Esophagus muscularis mucosa (tissue), 4 donors: ENCODE results near the gene XYLT1. TPM values are rescaled to one million over a fixed set of nuclear protein-coding genes. Genes with fewer than 3 reads are reported as not detected.

Experiments used
- DNase-seq: peaks from one replicate; pipeline ENCODE4 v3.0.0-alpha.2; 2017; ENCODE audit errors: extremely low spot score
- H3K27ac ChIP-seq, 4 donors: fragments of 200-600 bp; sonication (generic); replicated peaks in 1 of 4; 1 replicate in 3 of 4; 2 replicates in 1 of 4; pipeline ENCODE4 v1.5.1; 2016 to 2019; ENCODE audit warnings: mild to moderate bottlenecking in 1 of 4
- H3K27me3 ChIP-seq, 4 donors: fragments of 200-600 bp; sonication (generic); one replicate each; pipeline versions ENCODE4 v1.5.1 to v1.6.0; 2016 to 2019
- H3K36me3 ChIP-seq, 4 donors: fragments of 200-600 bp; sonication (generic); one replicate each; pipeline ENCODE4 v1.5.1; 2016 to 2019
- H3K4me1 ChIP-seq, 4 donors: fragments of 200-600 bp; sonication (generic); one replicate each; pipeline ENCODE4 v1.5.1; 2016 to 2019
- H3K4me3 ChIP-seq, 4 donors: fragments of 200-600 bp; sonication (generic); 1 replicate in 2 of 4; 2 replicates in 2 of 4; pipeline ENCODE4 v1.5.1; 2016 to 2019; ENCODE audit warnings: mild to moderate bottlenecking in 4 of 4, moderate library complexity in 1 of 4
- H3K9me3 ChIP-seq, 4 donors: fragments of 200-600 bp; sonication (generic); 1 replicate in 3 of 4; 2 replicates in 1 of 4; pipeline ENCODE4 v1.5.1; 2016 to 2019
- CTCF ChIP-seq, 3 experiments: fragments of 200-600 bp in 2 of 3; fragments of 450-650 bp in 1 of 3; sonication (generic) in 2 of 3; IDR thresholded peaks; one replicate each; pipeline ENCODE4 v1.5.1; 2017 to 2019; ENCODE audit warnings: antibody characterized with exemption in 3 of 3, mild to moderate bottlenecking in 2 of 3, moderate library complexity in 1 of 3
- EP300 ChIP-seq: sonication (generic); formaldehyde crosslinking; IDR thresholded peaks from one replicate; pipeline ENCODE4 v1.6.1; 2017; ENCODE audit warnings: antibody characterized with exemption
- POLR2A ChIP-seq: fragments of 450-650 bp; IDR thresholded peaks from one replicate; pipeline ENCODE4 v1.6.1; 2017; ENCODE audit warnings: antibody characterized with exemption, moderate library complexity, mild to moderate bottlenecking, low read depth
- POLR2AphosphoS5 ChIP-seq, 2 donors: sonication (generic); formaldehyde crosslinking; IDR thresholded peaks; one replicate each; pipeline ENCODE4 v1.6.1; 2017; ENCODE audit warnings: antibody characterized with exemption in 2 of 2
- WGBS: methylation state at CpG from one replicate; pipeline ENCODE4 v1.1.5; 2018; 5-methylcytosine and 5-hydroxymethylcytosine counted together
- intact Hi-C: fragments of 100-400 bp; cut with DNase I; formaldehyde crosslinking; loops from one replicate; pipeline ENCODE4 v1.15.1; 2023
- total RNA-seq, 4 donors: library from RNA; depleted of rRNA; stranded (reverse); fragments of >200 nt; gene quantifications; one replicate each; pipeline versions ENCODE4 v1.1.0 to v1.2.1, GENCODE V29; 2016

The XYLT1 gene
- total RNA-seq, 4 donors from 2014 or later, result 25.2 to 57.1 (median 33.5) TPM

DNA sequence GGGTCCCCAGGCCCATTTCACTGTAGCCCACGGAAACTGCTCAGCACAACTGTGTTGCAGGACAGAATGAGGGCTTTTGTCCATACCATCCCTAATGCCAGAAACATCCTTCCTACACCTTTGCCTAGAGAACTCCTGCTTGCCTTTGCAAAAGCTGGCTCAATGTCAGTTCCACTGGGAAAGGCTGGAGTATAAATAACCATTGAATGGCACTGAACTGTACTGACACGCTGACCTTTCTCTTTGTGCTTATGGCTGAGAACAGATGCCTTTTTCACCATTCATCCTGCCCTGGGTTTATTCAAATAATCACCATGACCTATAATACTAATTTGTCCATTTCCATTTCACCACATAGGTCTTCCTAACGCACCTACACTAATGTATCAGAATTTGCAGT is 300.3 kb downstream of the XYLT1 start:
- intact Hi-C loops, result no loop called here
- WGBS, result 96% methylated on average over 3 of the region's 3 CpGs
- no peak for DNase-seq
- peaks cover 0 to 24% (median 5%) of the 10 kb centered on the region in 4 donors for H3K36me3 ChIP-seq
- H3K4me3 ChIP-seq, result no peak overlapping the region
- H3K27me3 ChIP-seq, result no peaks in the 10 kb centered on the region
- H3K9me3 ChIP-seq, result no peaks in the 10 kb centered on the region
- no peaks in the 10 kb centered on the region for H3K4me1 ChIP-seq
- H3K27ac ChIP-seq, result no peak overlapping the region
- TF ChIP-seq POLR2A (no peak), EP300 (no peak), CTCF (IDR thresholded peaks at IDR 0.05) (no peak), POLR2AphosphoS5 (IDR thresholded peaks at IDR 0.05) (no peak)

- H3K27ac ChIP-seq, result no peak overlapping the region
- no peaks in the 10 kb centered on the region for H3K9me3 ChIP-seq
- H3K4me1 ChIP-seq, result no peaks in the 10 kb centered on the region
- no peak overlapping the region for H3K4me3 ChIP-seq
- intact Hi-C loops, result no loop called here
- 90% methylated on average over 5 of the region's 5 CpGs for WGBS
- TF ChIP-seq EP300 (no peak), CTCF (IDR thresholded peaks at IDR 0.05) (no peak), POLR2A (no peak), POLR2AphosphoS5 (IDR thresholded peaks at IDR 0.05) (no peak)
- peaks cover 0 to 27% (median 5%) of the 10 kb centered on the region in 4 donors for H3K36me3 ChIP-seq
- no peaks in the 10 kb centered on the region for H3K27me3 ChIP-seq
- DNase-seq, result no peak
Measured at GRCh38 chr16:17168181-17168580, 302.6 kb downstream of the XYLT1 start.

GRCh38 chr16:17166095-17166494 is 304.7 kb downstream of the XYLT1 start:
- Histone ChIP-seq H3K4me1 (no peaks in the 10 kb centered on the region), H3K27ac (no peak overlapping the region), H3K36me3 (peaks cover 0 to 27% (median 6%) of the 10 kb centered on the region in 4 donors), H3K4me3 (no peak overlapping the region), H3K9me3 (no peaks in the 10 kb centered on the region), H3K27me3 (no peaks in the 10 kb centered on the region)
- 100% methylated on average over 1 of the region's 4 CpGs for WGBS
- TF ChIP-seq POLR2A (no peak), EP300 (no peak), CTCF (IDR thresholded peaks at IDR 0.05) (no peak), POLR2AphosphoS5 (IDR thresholded peaks at IDR 0.05) (no peak)
- intact Hi-C loops, result no loop called here
- DNase-seq, result no peak

GRCh38 chr16:17162560-17162959 is 308.2 kb downstream of the XYLT1 start:
- no peak for TF ChIP-seq POLR2A
- TF ChIP-seq EP300, result no peak
- no peak for TF ChIP-seq CTCF (IDR thresholded peaks at IDR 0.05)
- TF ChIP-seq POLR2AphosphoS5 (IDR thresholded peaks at IDR 0.05), result no peak

DNA sequence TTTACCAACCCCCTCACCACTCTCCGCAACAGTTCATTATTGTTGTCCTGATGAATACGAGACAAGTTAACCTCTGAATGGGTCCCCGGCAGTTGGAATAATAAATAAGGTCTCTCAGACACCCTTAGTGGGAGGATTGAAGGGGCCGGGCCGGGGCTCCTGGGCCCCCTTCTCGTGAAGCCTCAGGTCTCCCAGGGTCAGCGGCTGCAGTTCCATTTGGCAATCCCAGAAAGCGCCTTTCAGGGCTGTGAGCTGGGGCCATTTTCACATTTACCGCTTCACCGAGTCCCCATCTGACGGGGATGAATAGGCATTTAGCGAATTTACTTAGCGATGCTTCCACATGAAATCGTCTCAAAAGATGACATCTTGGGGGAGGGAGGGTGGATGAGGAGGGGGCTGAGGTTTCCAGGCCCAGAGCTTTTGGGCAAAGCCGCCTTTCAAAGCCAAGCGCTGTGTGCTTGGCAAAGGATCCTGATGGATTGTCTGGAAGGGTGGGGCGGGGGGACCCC is 309.8 kb downstream of the XYLT1 start:
- intact Hi-C loops, result no loop called here
- DNase-seq, result no peak
- TF ChIP-seq POLR2AphosphoS5 (IDR thresholded peaks at IDR 0.05), result no peak
- TF ChIP-seq POLR2A, result no peak
- no peak for TF ChIP-seq EP300
- no peak for TF ChIP-seq CTCF (IDR thresholded peaks at IDR 0.05)

More at GRCh38 chr16:17162560-17162959, 308.2 kb downstream of the XYLT1 start:
- H3K4me3 ChIP-seq, result no peak overlapping the region
- H3K27ac ChIP-seq, result no peak overlapping the region
- H3K4me1 ChIP-seq, result no peaks in the 10 kb centered on the region
- WGBS, result 90% methylated on average over 3 of the region's 3 CpGs
- no peaks in the 10 kb centered on the region for H3K9me3 ChIP-seq
- no peaks in the 10 kb centered on the region for H3K27me3 ChIP-seq
- peaks cover 0 to 31% (median 10%) of the 10 kb centered on the region in 4 donors for H3K36me3 ChIP-seq
- DNase-seq, result no peak
- intact Hi-C loops, result no loop called here

More for the DNA sequence above, 309.8 kb downstream of the XYLT1 start:
- Histone ChIP-seq H3K27me3 (no peaks in the 10 kb centered on the region), H3K27ac (no peak overlapping the region), H3K4me3 (no peak overlapping the region), H3K36me3 (peaks cover 0 to 31% (median 7%) of the 10 kb centered on the region in 4 donors), H3K9me3 (no peaks in the 10 kb centered on the region), H3K4me1 (no peaks in the 10 kb centered on the region)
- WGBS, result 68% methylated on average over 16 of the region's 17 CpGs
